SU-DHL-6 (cell line): ENCODE data around the gene MTX1.
"Not testable (repeated sequence)": the region's sequence is repeated elsewhere in the genome, so short reads cannot be mapped to it uniquely, and the experiment has no call there.

Experiments used
- H2AFZ ChIP-seq: fragments of 200-600 bp; sonication (generic); 2 replicates; pipeline ENCODE4 v1.6.1; 2014; ENCODE audit warnings: low read depth, mild to moderate bottlenecking, moderate library complexity, mixed read lengths, antibody characterized with exemption, low read length; ENCODE audit not compliant: severe bottlenecking
- H3F3A ChIP-seq: fragments of 200-600 bp; shearing (Covaris generic); 2 replicates; pipeline ENCODE4 v1.6.0; 2016; ENCODE audit warnings: antibody characterized with exemption, mild to moderate bottlenecking; ENCODE audit not compliant: insufficient read depth
- H3K27ac ChIP-seq: fragments of 200-600 bp; sonication (generic); 2 replicates; pipeline ENCODE4 v1.5.1; 2016; ENCODE audit warnings: low read depth, mild to moderate bottlenecking, low read length, moderate library complexity, mixed read lengths
- H3K27me3 ChIP-seq: fragments of 200-600 bp; sonication (generic), shearing (Covaris generic); 2 replicates; pipeline ENCODE4 v1.6.0; 2014; ENCODE audit warnings: mild to moderate bottlenecking, low read length
- H3K36me3 ChIP-seq: fragments of 200-600 bp; sonication (generic); 2 replicates; pipeline ENCODE4 v1.6.1; 2014; ENCODE audit warnings: mild to moderate bottlenecking, low read length, mixed read lengths
- H3K4me2 ChIP-seq: fragments of 300-600, 200-600 bp; shearing (Covaris generic), sonication (generic); 2 replicates; pipeline ENCODE4 v1.6.0; 2014; ENCODE audit warnings: low read length, low read depth, mild to moderate bottlenecking; ENCODE audit not compliant: poor library complexity, severe bottlenecking
- H3K4me3 ChIP-seq: fragments of 200-600 bp; sonication (generic); 2 replicates; pipeline ENCODE4 v1.5.1; 2014; ENCODE audit warnings: antibody characterized with exemption, low read length, mild to moderate bottlenecking, mixed read lengths; ENCODE audit not compliant: insufficient read depth, poor library complexity, severe bottlenecking
- H3K79me2 ChIP-seq: fragments of 200-600 bp; sonication (generic); 2 replicates; pipeline ENCODE4 v1.6.1; 2014; ENCODE audit warnings: mild to moderate bottlenecking, low read length, moderate library complexity; ENCODE audit not compliant: insufficient read depth
- H3K9ac ChIP-seq: fragments of 200-600 bp; sonication (generic); 2 replicates; pipeline ENCODE4 v1.7.0; 2014; ENCODE audit warnings: mild to moderate bottlenecking, low read length
- H3K9me2 ChIP-seq: fragments of 200-600 bp; sonication (generic); replicated peaks from 2 replicates; pipeline ENCODE4 v1.6.1; 2014; ENCODE audit warnings: low read length; ENCODE audit not compliant: insufficient read depth
- H3K9me3 ChIP-seq: fragments of 200-600 bp; sonication (generic); 2 replicates; pipeline ENCODE4 v1.6.1; 2014; ENCODE audit warnings: low read length, mixed read lengths; ENCODE audit not compliant: insufficient read depth
- H4K20me1 ChIP-seq: fragments of 200-600 bp; sonication (generic); 2 replicates; pipeline ENCODE4 v1.6.1; 2014; ENCODE audit warnings: low read depth, mild to moderate bottlenecking, antibody characterized with exemption, low read length, moderate library complexity, mixed read lengths
- CTCF ChIP-seq: fragments of 200-600 bp; sonication (generic); IDR thresholded peaks from one replicate; pipeline ENCODE4 v1.5.1; 2017; ENCODE audit warnings: antibody characterized with exemption, mild to moderate bottlenecking, low read length, moderate library complexity; ENCODE audit not compliant: insufficient read depth, poor library complexity, severe bottlenecking
- EZH2phosphoT487 ChIP-seq: fragments of 200-600 bp; sonication (generic), shearing (Covaris generic); conservative IDR thresholded peaks from 2 replicates; pipeline ENCODE4 v1.6.1; 2018; ENCODE audit warnings: mild to moderate bottlenecking, antibody characterized with exemption, low read length, moderate library complexity, mixed read lengths

The MTX1 gene, protein sequence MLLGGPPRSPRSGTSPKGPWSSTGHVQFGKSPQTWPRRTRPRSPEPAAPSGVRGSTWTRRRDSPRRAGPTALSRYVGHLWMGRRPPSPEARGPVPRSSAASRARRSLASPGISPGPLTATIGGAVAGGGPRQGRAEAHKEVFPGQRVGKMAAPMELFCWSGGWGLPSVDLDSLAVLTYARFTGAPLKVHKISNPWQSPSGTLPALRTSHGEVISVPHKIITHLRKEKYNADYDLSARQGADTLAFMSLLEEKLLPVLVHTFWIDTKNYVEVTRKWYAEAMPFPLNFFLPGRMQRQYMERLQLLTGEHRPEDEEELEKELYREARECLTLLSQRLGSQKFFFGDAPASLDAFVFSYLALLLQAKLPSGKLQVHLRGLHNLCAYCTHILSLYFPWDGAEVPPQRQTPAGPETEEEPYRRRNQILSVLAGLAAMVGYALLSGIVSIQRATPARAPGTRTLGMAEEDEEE

DNA sequence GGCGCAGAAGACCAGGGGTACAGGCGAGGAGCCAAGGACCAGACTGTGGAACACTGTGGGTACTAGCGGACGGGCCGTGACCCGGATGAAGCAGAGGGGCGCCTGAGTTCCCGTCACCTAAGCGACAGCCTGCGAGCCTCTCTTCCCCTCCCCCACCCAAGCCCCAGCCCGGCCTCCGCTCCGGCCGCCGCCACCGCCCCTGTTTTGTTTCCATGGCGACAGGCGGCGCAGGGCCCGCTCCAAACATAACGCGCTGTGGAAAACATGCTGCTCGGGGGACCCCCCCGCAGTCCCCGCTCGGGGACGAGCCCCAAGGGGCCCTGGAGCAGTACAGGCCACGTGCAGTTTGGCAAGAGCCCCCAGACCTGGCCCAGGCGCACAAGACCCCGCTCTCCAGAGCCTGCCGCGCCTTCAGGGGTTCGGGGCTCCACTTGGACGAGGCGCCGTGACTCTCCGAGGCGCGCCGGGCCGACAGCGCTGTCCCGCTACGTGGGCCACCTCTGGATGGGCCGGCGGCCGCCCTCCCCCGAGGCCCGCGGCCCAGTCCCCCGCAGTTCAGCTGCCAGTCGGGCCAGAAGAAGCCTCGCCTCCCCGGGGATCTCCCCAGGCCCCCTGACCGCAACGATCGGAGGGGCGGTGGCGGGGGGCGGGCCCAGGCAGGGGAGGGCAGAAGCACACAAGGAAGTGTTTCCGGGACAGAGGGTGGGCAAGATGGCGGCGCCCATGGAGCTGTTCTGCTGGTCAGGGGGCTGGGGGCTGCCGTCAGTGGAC is at the start of gene MTX1:
MTX1 (plus strand) TSS at position 155 of the 771 bp plus-strand sequence; CDS start at position 265, 110 bp downstream.
- no peaks in the 10 kb centered on the region for H3K9me2 ChIP-seq
- no peaks in the 10 kb centered on the region for H3K79me2 ChIP-seq
- TF ChIP-seq CTCF (no peak), EZH2phosphoT487 (no peak)
- H3K27ac ChIP-seq: peak within 1 kb of the TSS; percentile 32
- H2AFZ ChIP-seq: peak within 1 kb of the TSS; percentile 70
- H3K4me2 ChIP-seq: peak within 1 kb of the TSS; percentile 95
- H3K36me3 ChIP-seq: no peaks in the 10 kb centered on the region
- peak within 1 kb of the TSS; percentile 83 for H3K4me3 ChIP-seq
- no peaks in the 10 kb centered on the region for H3K27me3 ChIP-seq
- peak within 1 kb of the TSS; percentile 72 for H3K9ac ChIP-seq
- peaks cover 14% of the 10 kb centered on the region for H3F3A ChIP-seq
- no peaks in the 10 kb centered on the region for H3K9me3 ChIP-seq
- H4K20me1 ChIP-seq: no peaks in the 10 kb centered on the region

DNA sequence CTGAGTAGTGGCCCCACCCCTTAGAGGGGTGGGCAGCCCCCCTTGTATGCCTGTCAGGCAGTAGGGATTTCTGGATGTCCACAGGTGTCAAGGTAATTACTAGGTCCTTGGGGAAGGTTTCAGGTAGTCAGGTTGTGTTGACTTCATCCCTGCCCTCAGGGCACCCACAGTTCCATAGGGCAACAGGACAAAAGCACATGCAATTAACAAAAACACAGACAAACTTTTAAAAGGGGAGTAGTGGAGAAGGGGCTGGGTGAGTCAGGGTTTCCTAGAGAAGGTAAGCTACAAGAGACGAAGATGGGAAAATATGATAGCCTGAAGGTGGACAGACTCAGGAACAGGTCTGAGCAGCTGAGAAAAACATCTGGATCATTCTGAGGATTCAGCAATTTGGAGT is 49.5 kb upstream of the MTX1 start:
- no peak overlapping the region for H2AFZ ChIP-seq
- no peak overlapping the region for H3K27ac ChIP-seq
- no peak overlapping the region for H3K9ac ChIP-seq
- H3K4me2 ChIP-seq: no peak overlapping the region
- no peak overlapping the region for H3K4me3 ChIP-seq
- no peaks in the 10 kb centered on the region for H3K9me3 ChIP-seq
- no peaks in the 10 kb centered on the region for H3K9me2 ChIP-seq
- no peaks in the 10 kb centered on the region for H3F3A ChIP-seq
- TF ChIP-seq CTCF: no peak
- TF ChIP-seq EZH2phosphoT487: no peak
- H3K79me2 ChIP-seq: no peaks in the 10 kb centered on the region
- H4K20me1 ChIP-seq: no peaks in the 10 kb centered on the region
- H3K27me3 ChIP-seq: no peaks in the 10 kb centered on the region
- H3K36me3 ChIP-seq: no peaks in the 10 kb centered on the region

- H3F3A ChIP-seq: no peaks in the 10 kb centered on the region
- TF ChIP-seq EZH2phosphoT487: no peak
- no peak for TF ChIP-seq CTCF
- H4K20me1 ChIP-seq: no peaks in the 10 kb centered on the region
- no peak overlapping the region for H3K27ac ChIP-seq
- no peak overlapping the region for H3K4me2 ChIP-seq
- H3K9me3 ChIP-seq: no peaks in the 10 kb centered on the region
- H3K79me2 ChIP-seq: no peaks in the 10 kb centered on the region
- no peaks in the 10 kb centered on the region for H3K36me3 ChIP-seq
- no peaks in the 10 kb centered on the region for H3K9me2 ChIP-seq
- H3K4me3 ChIP-seq: no peak overlapping the region
- H3K9ac ChIP-seq: no peak overlapping the region
- no peak overlapping the region for H2AFZ ChIP-seq
- H3K27me3 ChIP-seq: no peaks in the 10 kb centered on the region
Observed at GRCh38 chr1:155160128-155160527, 48.4 kb upstream of the MTX1 start.

DNA sequence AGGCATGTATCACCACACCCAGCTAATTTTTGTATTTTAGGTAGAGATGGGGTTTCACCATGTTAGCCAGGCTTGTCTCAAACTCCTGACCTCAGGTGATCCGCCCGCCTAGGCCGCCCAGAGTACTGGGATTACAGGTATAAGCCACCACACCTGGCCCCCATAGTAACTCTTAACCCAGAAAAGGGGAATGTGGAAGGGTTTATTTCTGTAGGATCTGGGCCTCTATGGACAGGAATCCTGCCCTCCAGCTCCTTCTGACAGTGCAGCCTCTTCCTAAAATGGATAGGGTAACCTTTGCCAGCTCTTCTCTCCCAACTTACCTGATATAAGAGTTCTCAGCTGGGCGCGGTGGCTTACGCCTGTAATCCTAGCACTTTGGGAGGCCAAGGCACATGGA is 45.9 kb upstream of the MTX1 start:
- not testable (repeated sequence) for H3K27ac ChIP-seq, H3F3A ChIP-seq, H3K4me2 ChIP-seq, H3K36me3 ChIP-seq, H2AFZ ChIP-seq, H3K9ac ChIP-seq, H3K9me2 ChIP-seq, H3K27me3 ChIP-seq, H3K79me2 ChIP-seq, H3K9me3 ChIP-seq, H3K4me3 ChIP-seq, H4K20me1 ChIP-seq

DNA sequence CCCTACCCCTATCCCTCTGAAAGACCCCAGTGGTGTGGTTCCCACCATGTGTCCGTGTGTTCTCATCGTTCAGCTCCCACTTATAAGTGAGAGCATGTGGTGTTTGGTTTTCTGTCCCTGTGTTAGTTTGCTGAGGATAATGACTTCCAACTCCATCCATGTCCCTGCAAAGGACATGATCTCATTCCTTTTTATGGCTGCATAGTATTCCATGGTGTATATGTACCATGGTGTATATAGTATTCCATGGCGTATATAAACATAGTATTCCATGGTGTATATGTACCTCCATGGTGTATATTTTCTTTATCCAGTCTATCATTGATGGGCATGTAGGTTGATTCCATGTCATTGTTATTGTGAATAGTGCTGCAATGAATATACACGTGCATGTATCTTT is 44.7 kb upstream of the MTX1 start:
- not testable (repeated sequence) for H3K4me3 ChIP-seq, H3K9me2 ChIP-seq, H3F3A ChIP-seq, H3K9me3 ChIP-seq, H3K9ac ChIP-seq, H3K36me3 ChIP-seq, H2AFZ ChIP-seq, H3K27me3 ChIP-seq, H4K20me1 ChIP-seq, H3K4me2 ChIP-seq, H3K79me2 ChIP-seq, H3K27ac ChIP-seq
